Epithelial cell of proximal tubule (primary cell): ENCODE results near the gene MTMR3. TPM values are rescaled to one million over a fixed set of nuclear protein-coding genes. Genes with fewer than 3 reads are reported as not detected.

Experiments
- DNase-seq: peaks from one replicate; pipeline ENCODE4 v3.0.0-alpha.2; 2011; ENCODE audit warnings: low read depth
- H3K4me3 ChIP-seq: 2 replicates; pipeline ENCODE4 v1.5.1; 2011; ENCODE audit warnings: low read depth, mild to moderate bottlenecking, low read length
- total RNA-seq: library from RNA; depleted of rRNA; stranded (reverse); fragments of >200 nt; gene quantifications from 2 replicates; pipeline ENCODE4 v1.2.3, GENCODE V29; 2015
- TF ChIP-seq, protein P1 (sequence below): conservative IDR thresholded peaks from 2 replicates; pipeline ENCODE4 v1.5.1; 2012; ENCODE audit warnings: low read depth, mild to moderate bottlenecking, low read length

Gene MTMR3
- total RNA-seq, 1 donor from 2014 or later: 36.4 TPM

GRCh38 chr22:30029512-30029911, 146.5 kb downstream of the MTMR3 start:
- no peak overlapping the region for H3K4me3 ChIP-seq
- TF ChIP-seq, protein P1, sequence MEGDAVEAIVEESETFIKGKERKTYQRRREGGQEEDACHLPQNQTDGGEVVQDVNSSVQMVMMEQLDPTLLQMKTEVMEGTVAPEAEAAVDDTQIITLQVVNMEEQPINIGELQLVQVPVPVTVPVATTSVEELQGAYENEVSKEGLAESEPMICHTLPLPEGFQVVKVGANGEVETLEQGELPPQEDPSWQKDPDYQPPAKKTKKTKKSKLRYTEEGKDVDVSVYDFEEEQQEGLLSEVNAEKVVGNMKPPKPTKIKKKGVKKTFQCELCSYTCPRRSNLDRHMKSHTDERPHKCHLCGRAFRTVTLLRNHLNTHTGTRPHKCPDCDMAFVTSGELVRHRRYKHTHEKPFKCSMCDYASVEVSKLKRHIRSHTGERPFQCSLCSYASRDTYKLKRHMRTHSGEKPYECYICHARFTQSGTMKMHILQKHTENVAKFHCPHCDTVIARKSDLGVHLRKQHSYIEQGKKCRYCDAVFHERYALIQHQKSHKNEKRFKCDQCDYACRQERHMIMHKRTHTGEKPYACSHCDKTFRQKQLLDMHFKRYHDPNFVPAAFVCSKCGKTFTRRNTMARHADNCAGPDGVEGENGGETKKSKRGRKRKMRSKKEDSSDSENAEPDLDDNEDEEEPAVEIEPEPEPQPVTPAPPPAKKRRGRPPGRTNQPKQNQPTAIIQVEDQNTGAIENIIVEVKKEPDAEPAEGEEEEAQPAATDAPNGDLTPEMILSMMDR: no peak
- no peak for DNase-seq

DNA sequence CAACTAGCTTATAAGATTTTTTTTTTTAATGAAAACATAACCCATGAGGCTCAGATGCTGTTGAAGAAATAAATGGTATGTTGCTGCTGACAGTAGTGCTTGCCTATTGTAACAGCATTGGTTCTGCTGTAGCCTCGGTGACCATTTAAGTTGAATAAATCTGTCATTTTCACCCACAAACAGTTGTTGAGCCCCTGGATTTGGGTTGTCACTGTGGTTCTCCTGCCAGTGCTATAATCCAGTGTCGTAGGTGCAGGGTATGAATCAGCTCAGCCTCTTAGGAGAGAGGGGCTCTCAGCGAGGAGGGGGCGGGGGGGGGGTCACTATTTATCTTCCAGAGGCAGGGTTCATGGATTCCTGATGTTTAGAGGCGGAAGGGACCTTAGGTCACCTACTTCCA, 147.4 kb downstream of the MTMR3 start:
- no peak for DNase-seq
- TF ChIP-seq, protein P1: no peak
- no peak overlapping the region for H3K4me3 ChIP-seq

GRCh38 chr22:30031328-30031727, 148.4 kb downstream of the MTMR3 start:
- DNase-seq: no peak
- no peak overlapping the region for H3K4me3 ChIP-seq
- TF ChIP-seq, protein P1: no peak

DNA sequence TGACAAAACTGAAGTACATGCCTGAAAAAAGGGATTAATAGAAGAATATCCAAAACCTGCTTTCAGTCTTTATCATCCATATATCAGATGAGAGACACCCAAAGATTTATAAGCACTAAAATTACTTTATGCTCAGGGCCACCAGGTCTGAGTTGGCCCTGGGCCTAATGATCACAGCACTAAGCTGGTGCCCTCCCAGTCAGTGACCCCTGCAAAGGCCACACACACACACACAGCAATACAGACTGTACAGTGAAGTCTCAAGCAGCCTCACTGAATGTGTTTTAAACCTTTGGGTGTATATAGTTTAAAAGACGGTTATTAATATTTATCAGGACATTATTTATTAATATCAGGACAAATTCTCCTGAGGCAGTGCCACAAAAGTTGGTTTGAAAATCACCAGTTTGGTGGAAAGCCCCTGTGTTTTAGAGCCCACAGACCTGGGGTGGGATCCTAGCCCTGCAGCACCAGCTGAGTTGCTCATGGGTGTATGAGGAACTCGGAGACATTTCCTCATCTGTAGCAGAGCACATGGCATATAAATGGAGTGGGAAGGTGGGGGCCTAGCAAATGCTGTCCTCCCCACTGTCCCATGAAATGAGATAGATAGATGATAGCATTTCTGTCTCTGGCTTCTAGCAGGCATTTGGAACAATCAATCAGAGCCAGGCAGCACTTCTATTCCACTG, 148.9 kb downstream of the MTMR3 start:
- TF ChIP-seq, protein P1: no peak
- no peak overlapping the region for H3K4me3 ChIP-seq
- no peak for DNase-seq

- TF ChIP-seq, protein P1: no peak
- no peak overlapping the region for H3K4me3 ChIP-seq
- DNase-seq: no peak
Observed at GRCh38 chr22:30033137-30033536, 150.2 kb downstream of the MTMR3 start.

DNA sequence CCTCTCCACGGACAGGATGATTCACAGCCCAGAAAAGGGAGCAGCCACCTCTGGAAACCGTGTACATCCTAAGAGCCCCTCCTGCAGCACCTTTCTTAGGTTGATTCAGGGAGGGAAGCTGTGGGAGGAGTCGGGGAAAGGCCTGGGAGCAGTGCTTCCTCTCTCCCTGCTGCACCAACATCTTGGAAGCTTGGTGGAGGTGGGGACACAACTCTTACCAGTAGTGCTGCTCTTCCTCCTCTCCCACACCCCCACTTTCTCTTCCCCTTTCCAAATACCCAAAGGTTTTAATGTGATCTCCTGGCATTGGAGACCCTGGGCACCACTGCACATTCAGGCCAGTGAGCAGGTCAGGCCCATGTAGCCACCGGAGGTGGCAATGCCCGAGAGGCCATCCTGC, 150.9 kb downstream of the MTMR3 start:
- no peak for DNase-seq
- no peak overlapping the region for H3K4me3 ChIP-seq
- TF ChIP-seq, protein P1: no peak

DNA sequence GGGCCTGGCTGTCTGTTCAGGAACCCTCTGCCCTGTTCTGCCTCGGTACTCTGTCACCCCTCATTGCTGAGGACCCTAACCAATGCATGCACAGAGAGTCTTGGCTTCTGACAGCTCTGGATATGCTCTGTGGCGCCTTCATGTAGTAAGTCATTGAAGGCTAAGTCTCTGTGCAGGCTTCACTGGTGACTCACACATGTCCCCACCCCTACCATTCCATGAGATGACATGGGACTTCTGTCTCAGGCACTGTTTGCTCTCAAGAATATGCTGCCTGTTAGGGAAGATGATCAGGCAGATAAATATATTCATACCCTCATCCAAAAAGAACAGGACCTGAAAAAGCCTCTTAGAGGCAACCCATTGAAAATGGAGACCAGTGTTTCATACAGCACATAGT, 153.7 kb downstream of the MTMR3 start:
- H3K4me3 ChIP-seq: no peak overlapping the region
- no peak for DNase-seq
- TF ChIP-seq, protein P1: no peak
